ENCODE measurements around the gene FOSB. TPM values are rescaled to one million over a fixed set of nuclear protein-coding genes. Genes with fewer than 3 reads are reported as not detected.

The FOSB gene
- total and polyA plus RNA-seq, 2 donors (not counting 3 experiments of a cell fraction or from before 2014, with no cell fraction given) = 2.0 to 10.7 TPM

DNA sequence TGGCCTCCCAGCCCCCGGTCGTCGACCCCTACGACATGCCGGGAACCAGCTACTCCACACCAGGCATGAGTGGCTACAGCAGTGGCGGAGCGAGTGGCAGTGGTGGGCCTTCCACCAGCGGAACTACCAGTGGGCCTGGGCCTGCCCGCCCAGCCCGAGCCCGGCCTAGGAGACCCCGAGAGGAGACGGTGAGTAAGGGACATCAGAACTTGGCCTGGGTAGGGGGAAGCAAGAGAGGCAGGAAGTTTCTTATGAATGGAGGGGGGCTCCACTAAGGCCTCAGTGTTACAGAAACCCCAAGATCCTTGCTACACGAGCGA, 2.9 kb downstream of the FOSB start:
- H3K79me2 ChIP-seq (ENCODE audit: control insufficient read depth, insufficient read depth, low read length) = no peaks in the 10 kb centered on the region
- DNase-seq (ENCODE audit: low read depth, low spot score) (no peak), FAIRE-seq (no peak)
- H4K20me1 ChIP-seq (replicated peaks; ENCODE audit: control insufficient read depth, extremely low read depth, insufficient read depth, low read length) = no peaks in the 10 kb centered on the region
- no peaks in the 10 kb centered on the region for H3K9me1 ChIP-seq (replicated peaks; ENCODE audit: control insufficient read depth, extremely low read depth, insufficient read depth, low read length)
- H3K4me2 ChIP-seq (ENCODE audit: insufficient read depth, low read length) = no peak overlapping the region
- no peak overlapping the region for H2AFZ ChIP-seq (ENCODE audit: low read depth, low read length)
- no peaks in the 10 kb centered on the region for H3K27me3 ChIP-seq (ENCODE audit: control insufficient read depth in 2 of 2, insufficient read depth in 2 of 2, low read length in 2 of 2)
- TF ChIP-seq, protein P1, sequence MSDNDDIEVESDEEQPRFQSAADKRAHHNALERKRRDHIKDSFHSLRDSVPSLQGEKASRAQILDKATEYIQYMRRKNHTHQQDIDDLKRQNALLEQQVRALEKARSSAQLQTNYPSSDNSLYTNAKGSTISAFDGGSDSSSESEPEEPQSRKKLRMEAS (IDR thresholded peaks at IDR 0.05; ENCODE audit: insufficient read depth, insufficient read length) = no peak
- TF ChIP-seq FOS (IDR thresholded peaks at IDR 0.05; ENCODE audit: borderline replicate concordance, insufficient read depth, low read length) (no peak), POLR2AphosphoS5 (IDR thresholded peaks at IDR 0.05; ENCODE audit: insufficient read depth, low read depth, low read length) (no peak), JUN (IDR thresholded peaks at IDR 0.05; ENCODE audit: borderline replicate concordance, insufficient read depth, insufficient read length, low read depth) (no peak), GATA2 (IDR thresholded peaks at IDR 0.05; ENCODE audit: insufficient read depth, insufficient read length, low read depth, low read length) (no peak), POLR2A (IDR thresholded peaks at IDR 0.05; ENCODE audit: low read depth, low read length) (no peak), EZH2 (IDR thresholded peaks at IDR 0.05; ENCODE audit: borderline replicate concordance, low read depth, low read length, severe bottlenecking) (no peak), MYC (IDR thresholded peaks at IDR 0.05; ENCODE audit: low read depth, low read length) (no peak)
- TF ChIP-seq, protein P2, sequence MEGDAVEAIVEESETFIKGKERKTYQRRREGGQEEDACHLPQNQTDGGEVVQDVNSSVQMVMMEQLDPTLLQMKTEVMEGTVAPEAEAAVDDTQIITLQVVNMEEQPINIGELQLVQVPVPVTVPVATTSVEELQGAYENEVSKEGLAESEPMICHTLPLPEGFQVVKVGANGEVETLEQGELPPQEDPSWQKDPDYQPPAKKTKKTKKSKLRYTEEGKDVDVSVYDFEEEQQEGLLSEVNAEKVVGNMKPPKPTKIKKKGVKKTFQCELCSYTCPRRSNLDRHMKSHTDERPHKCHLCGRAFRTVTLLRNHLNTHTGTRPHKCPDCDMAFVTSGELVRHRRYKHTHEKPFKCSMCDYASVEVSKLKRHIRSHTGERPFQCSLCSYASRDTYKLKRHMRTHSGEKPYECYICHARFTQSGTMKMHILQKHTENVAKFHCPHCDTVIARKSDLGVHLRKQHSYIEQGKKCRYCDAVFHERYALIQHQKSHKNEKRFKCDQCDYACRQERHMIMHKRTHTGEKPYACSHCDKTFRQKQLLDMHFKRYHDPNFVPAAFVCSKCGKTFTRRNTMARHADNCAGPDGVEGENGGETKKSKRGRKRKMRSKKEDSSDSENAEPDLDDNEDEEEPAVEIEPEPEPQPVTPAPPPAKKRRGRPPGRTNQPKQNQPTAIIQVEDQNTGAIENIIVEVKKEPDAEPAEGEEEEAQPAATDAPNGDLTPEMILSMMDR (IDR thresholded peaks at IDR 0.05; ENCODE audit: extremely low read depth in 1 of 2, insufficient read depth in 1 of 2, low read depth in 1 of 2, low read length in 2 of 2) = no peak
- H3K4me1 ChIP-seq (ENCODE audit: control insufficient read depth, extremely low read depth, insufficient read depth, low read length) = peaks cover 18% of the 10 kb centered on the region
- H3K9me3 ChIP-seq (replicated peaks; ENCODE audit: control insufficient read depth, insufficient read depth, low read length) = no peaks in the 10 kb centered on the region
- ChIA-PET POLR2A (no interaction called here), CTCF (interaction anchor here (3.0 kb wide), 1 partner anchor 31 kb away, joined by 20 read pairs; no protein-coding TSS in a partner anchor)
- BruUV-seq (replicated peaks) = no TSS peak
- dilution Hi-C loops (cut with MboI; ENCODE audit: extremely low pct_ligation_motif_present, low sequenced_read_pairs) (no loop called here), intact Hi-C loops (cut with micrococcal nuclease) (no loop called here)
- no peak overlapping the region for H3K27ac ChIP-seq (ENCODE audit: insufficient read depth, low read depth, low read length)
- no peak overlapping the region for H3K9ac ChIP-seq (replicated peaks; ENCODE audit: extremely low read depth, insufficient read depth, low read length)
- H3K36me3 ChIP-seq (ENCODE audit: control insufficient read depth in 2 of 2, extremely low read depth in 1 of 2, insufficient read depth in 2 of 2, low read length in 2 of 2) = no peaks in the 10 kb centered on the region
- no peak overlapping the region for H3K4me3 ChIP-seq (replicated peaks in 1 of 3; ENCODE audit: insufficient read depth in 1 of 3, low read depth in 1 of 3, low read length in 3 of 3)

All from endothelial cell of umbilical vein (primary cell).